Stimulated activated CD8-positive, alpha-beta memory T cell treated with anti-CD3 and anti-CD28 coated beads, Interleukin-15, amount 100 ng/mL, for 4 hours (primary cell): ENCODE data around the gene ATXN10.

ENCODE experiments used
- DNase-seq, 2 donors: peaks; one replicate each; pipeline ENCODE4 v3.0.0-alpha.2; 2020; ENCODE audit warnings: low read depth in 2 of 2

The ATXN10 gene

GRCh38 chr22:45857519-45857918 is 185.9 kb downstream of the ATXN10 start:
- DNase-seq, result no peak

GRCh38 chr22:45859231-45860161 is 187.9 kb downstream of the ATXN10 start:
- DNase-seq, result no peak

- DNase-seq, result no peak
Measured at GRCh38 chr22:45860201-45860600, 188.6 kb downstream of the ATXN10 start.

- no peak for DNase-seq
Measured at GRCh38 chr22:45861259-45861658, 189.6 kb downstream of the ATXN10 start.

GRCh38 chr22:45863981-45864751 is 192.5 kb downstream of the ATXN10 start:
- peak; percentile 31 to 53 for DNase-seq

- DNase-seq, result no peak
Measured at GRCh38 chr22:45864959-45865476, 193.4 kb downstream of the ATXN10 start.

- DNase-seq, result no peak
Measured at GRCh38 chr22:45865561-45866125, 194.0 kb downstream of the ATXN10 start.

- DNase-seq, result no peak
Measured at GRCh38 chr22:45866126-45866645, 194.6 kb downstream of the ATXN10 start.

- DNase-seq, result no peak
Measured at GRCh38 chr22:45866646-45867117, 195.0 kb downstream of the ATXN10 start.

- DNase-seq, result no peak
Measured at GRCh38 chr22:45867118-45867905, 195.7 kb downstream of the ATXN10 start.

GRCh38 chr22:45867906-45868555 is 196.4 kb downstream of the ATXN10 start:
- DNase-seq, result no peak

- DNase-seq, result no peak
Measured at GRCh38 chr22:45868571-45869339, 197.1 kb downstream of the ATXN10 start.

GRCh38 chr22:45869340-45869847 is 197.8 kb downstream of the ATXN10 start:
- DNase-seq, result no peak

GRCh38 chr22:45870011-45870410 is 198.4 kb downstream of the ATXN10 start:
- no peak for DNase-seq

GRCh38 chr22:45871721-45872120 is 200.1 kb downstream of the ATXN10 start:
- DNase-seq, result no peak

- no peak for DNase-seq
Measured at GRCh38 chr22:45872659-45873263, 201.1 kb downstream of the ATXN10 start.

- DNase-seq, result no peak
Measured at GRCh38 chr22:45876136-45877035, 204.8 kb downstream of the ATXN10 start.

- no peak for DNase-seq
Measured at GRCh38 chr22:45877036-45877380, 205.4 kb downstream of the ATXN10 start.
